Activated T-helper 1 cell treated with anti-CD3 and anti-CD28 coated beads, Interleukin-12 subunit alpha, Interleukin-12 subunit beta, Interleukin-2, Interleukin-4 antibody, amounts not matched to agents 30 ng/mL and 10 ng/mL and 1 ng/mL, durations not matched to agents 14 hours and 24 hours and 36 hours (primary cell): ENCODE data around the gene MAP2K2. TPM values are rescaled to one million over a fixed set of nuclear protein-coding genes. Genes with fewer than 3 reads are reported as not detected.

Experiments used
- DNase-seq: peaks from one replicate; pipeline ENCODE4 v3.0.0; 2021; ENCODE audit warnings: low spot score
- H3K27ac Mint-ChIP-seq: one replicate; pipeline ENCODE4 v1.8.0; 2021; ENCODE audit warnings: mild to moderate bottlenecking, mixed read lengths
- H3K27me3 Mint-ChIP-seq: one replicate; pipeline ENCODE4 v1.8.0; 2022; ENCODE audit warnings: mild to moderate bottlenecking, moderate library complexity, mixed read lengths; ENCODE audit not compliant: insufficient read depth
- H3K36me3 Mint-ChIP-seq: one replicate; pipeline ENCODE4 v1.8.0; 2021; ENCODE audit warnings: low read depth, mixed read lengths
- H3K4me1 Mint-ChIP-seq: one replicate; pipeline ENCODE4 v1.8.0; 2021; ENCODE audit warnings: low read depth, mixed read lengths
- H3K4me3 Mint-ChIP-seq: one replicate; pipeline ENCODE4 v1.8.0; 2021; ENCODE audit warnings: mild to moderate bottlenecking, moderate library complexity, mixed read lengths
- H3K9me3 Mint-ChIP-seq: one replicate; pipeline ENCODE4 v1.8.0; 2021; ENCODE audit warnings: mixed read lengths
- intact Hi-C: fragments of 100-400 bp; cut with micrococcal nuclease; formaldehyde crosslinking; loops from one replicate; pipeline ENCODE4 v1.15.1; 2024
- total RNA-seq: library from RNA; stranded (reverse); gene quantifications from 2 replicates; pipeline ENCODE4 v1.2.3, GENCODE V29; 2022

Gene MAP2K2
- total RNA-seq, 1 donor from 2014 or later, result 135 TPM

DNA sequence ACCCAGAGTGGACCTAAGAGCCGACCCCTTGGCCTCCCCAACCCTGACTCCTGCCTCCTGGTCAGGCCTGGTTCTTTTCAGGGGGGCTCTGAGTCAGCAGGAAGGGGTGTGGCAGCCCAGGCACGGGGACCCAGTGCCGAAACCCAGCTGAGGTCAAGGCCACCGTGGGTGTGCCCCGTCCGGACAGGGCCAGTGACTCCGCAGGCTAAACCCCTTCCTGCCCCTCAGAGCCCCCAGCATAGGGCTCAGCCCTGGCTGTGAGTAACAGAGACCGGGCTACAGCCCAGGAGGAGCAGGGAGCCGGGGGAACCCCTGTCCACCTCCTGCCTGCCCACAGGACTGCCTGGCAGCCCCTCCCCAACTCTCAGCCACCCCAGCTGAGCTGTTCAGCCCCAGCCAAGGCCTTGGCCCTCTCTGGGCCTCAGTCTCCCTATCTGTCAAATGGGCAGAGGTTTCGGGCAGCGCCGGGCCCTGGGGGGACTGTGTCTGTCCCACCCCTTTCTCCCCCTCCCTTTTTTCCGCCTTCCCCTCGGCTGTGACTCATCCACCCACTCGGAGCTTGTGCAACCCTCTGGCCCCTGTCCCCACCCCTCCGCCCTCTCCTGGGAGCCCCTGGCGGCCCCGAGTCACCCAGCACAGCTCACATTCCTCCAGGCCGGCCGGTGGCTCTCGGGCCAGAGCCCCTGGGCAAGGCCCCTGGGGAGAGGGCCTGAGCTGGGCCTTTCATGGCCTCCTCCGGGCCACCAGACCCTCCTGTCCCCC is 65.8 kb downstream of the MAP2K2 start:
- Mint-ChIP-seq H3K27ac (no peak overlapping the region), H3K36me3 (peaks cover 17% of the 10 kb centered on the region), H3K4me1 (peaks cover 7% of the 10 kb centered on the region), H3K27me3 (no peaks in the 10 kb centered on the region), H3K9me3 (no peaks in the 10 kb centered on the region), H3K4me3 (no peak overlapping the region)
- no peak for DNase-seq
- intact Hi-C loops, result no loop called here

- intact Hi-C loops, result no loop called here
- peaks cover 32% of the 10 kb centered on the region for H3K36me3 Mint-ChIP-seq
- DNase-seq, result no peak
- no peak overlapping the region for H3K27ac Mint-ChIP-seq
- no peaks in the 10 kb centered on the region for H3K27me3 Mint-ChIP-seq
- no peaks in the 10 kb centered on the region for H3K9me3 Mint-ChIP-seq
- no peak overlapping the region for H3K4me3 Mint-ChIP-seq
- H3K4me1 Mint-ChIP-seq, result peaks cover 23% of the 10 kb centered on the region
Observed at GRCh38 chr19:4055209-4055552, 68.7 kb downstream of the MAP2K2 start.

DNA sequence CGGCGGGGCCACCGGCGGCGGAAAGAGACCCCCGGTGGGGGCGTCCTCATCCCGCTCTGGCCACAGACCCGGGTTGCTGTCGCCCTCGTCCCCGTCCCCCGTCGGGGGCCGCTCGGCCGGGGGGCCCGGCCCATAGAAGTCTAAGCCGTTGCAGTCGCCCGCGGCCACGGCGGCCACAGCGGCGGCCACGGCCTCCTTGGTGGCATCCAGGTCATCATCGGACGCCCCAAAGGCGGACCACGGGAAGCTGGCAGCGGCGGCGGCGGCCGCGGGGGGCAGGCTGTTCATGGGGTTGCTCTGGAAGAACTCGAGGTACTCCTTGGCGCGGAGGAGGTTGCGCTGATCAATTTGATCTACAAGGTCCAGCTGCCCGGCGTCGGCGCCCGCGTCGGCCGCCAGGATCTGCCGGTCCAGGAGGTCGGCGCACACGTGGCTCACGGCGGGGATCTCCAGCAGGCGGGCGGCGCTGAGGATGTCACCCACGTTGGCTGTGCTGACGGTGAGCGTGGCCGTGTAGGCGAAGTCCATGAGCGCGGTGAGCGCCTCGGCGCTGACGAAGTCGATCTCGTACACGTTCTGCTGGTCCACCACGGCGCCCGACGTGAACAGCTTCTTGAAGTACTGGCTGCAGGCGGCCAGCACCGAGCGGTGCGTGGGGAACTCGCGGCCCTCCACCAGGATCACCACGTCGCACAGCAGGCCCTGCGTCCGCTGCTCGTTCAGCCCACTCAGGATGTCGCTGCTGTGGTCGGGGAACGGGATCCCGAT is 69.3 kb downstream of the MAP2K2 start:
- Mint-ChIP-seq H3K4me1 (peaks cover 23% of the 10 kb centered on the region), H3K27me3 (no peaks in the 10 kb centered on the region), H3K27ac (no peak overlapping the region), H3K9me3 (no peaks in the 10 kb centered on the region), H3K4me3 (no peak overlapping the region), H3K36me3 (peaks cover 34% of the 10 kb centered on the region)
- DNase-seq, result no peak
- intact Hi-C loops, result no loop called here

GRCh38 chr19:4053423-4054324 is 70.2 kb downstream of the MAP2K2 start:
- Mint-ChIP-seq H3K4me1 (peaks cover 23% of the 10 kb centered on the region), H3K9me3 (no peaks in the 10 kb centered on the region), H3K36me3 (peaks cover 35% of the 10 kb centered on the region), H3K27ac (no peak overlapping the region), H3K27me3 (no peaks in the 10 kb centered on the region), H3K4me3 (no peak overlapping the region)
- intact Hi-C loops, result no loop called here
- no peak for DNase-seq

- intact Hi-C loops, result no loop called here
- Mint-ChIP-seq H3K9me3 (no peaks in the 10 kb centered on the region), H3K36me3 (peaks cover 35% of the 10 kb centered on the region), H3K4me1 (peaks cover 23% of the 10 kb centered on the region), H3K4me3 (no peak overlapping the region), H3K27ac (no peak overlapping the region), H3K27me3 (no peaks in the 10 kb centered on the region)
- DNase-seq, result no peak
Observed at GRCh38 chr19:4052993-4053422, 70.9 kb downstream of the MAP2K2 start.

DNA sequence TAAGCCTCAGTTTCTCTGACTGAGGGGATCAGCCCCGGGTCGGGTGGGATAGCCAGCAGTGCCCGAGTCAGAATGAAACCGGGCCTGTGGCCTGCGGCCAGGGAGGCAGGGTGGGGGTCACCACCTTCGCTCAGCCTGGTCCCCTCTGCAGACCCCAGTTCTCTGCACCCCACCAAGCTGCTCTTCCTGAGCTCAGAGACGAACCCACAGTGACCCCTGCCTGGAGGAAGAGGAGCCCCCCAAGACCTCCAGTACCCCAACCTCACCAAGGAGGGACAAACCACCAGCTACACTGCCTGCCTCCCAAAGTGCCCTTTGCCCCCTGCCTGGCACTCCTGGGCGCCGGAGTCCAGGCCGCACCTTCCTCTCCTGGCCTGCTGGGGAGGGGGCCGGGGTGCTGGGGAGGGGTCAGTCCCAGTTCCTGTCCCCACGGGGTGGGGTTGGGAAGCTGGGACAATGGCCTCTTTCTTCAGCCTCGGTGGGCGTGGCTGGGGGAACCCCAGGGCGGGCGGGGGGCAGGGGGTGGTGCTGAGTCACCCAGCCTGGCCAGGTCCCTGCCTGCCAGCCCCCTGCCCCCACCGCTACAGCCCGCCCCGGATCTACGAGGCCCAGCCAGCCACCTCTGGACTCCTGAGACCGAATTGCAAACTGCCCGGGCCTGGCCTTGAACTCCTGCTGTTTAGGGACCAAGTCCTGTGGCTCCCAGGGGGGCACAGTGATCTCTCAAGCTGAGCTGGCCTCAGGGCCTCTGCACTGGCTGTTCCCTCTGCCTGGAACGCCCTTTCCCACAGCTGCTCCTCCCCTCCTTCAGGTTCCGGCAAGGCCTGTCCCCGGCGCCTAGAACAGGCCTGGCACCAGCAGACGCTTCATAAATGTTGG is 71.6 kb downstream of the MAP2K2 start:
- no peaks in the 10 kb centered on the region for H3K27me3 Mint-ChIP-seq

GRCh38 chr19:4051175-4052101 is 72.5 kb downstream of the MAP2K2 start:
- DNase-seq, result no peak

More for the DNA sequence above, 71.6 kb downstream of the MAP2K2 start:
- Mint-ChIP-seq H3K9me3 (no peaks in the 10 kb centered on the region), H3K36me3 (peaks cover 31% of the 10 kb centered on the region), H3K27ac (no peak overlapping the region), H3K4me1 (peaks cover 23% of the 10 kb centered on the region), H3K4me3 (no peak overlapping the region)
- intact Hi-C loops, result no loop called here
- DNase-seq, result no peak

GRCh38 chr19:4049432-4049831 is 74.5 kb downstream of the MAP2K2 start:
- no peak for DNase-seq
- Mint-ChIP-seq H3K9me3 (no peaks in the 10 kb centered on the region), H3K27ac (no peak overlapping the region), H3K27me3 (no peaks in the 10 kb centered on the region), H3K4me1 (peaks cover 23% of the 10 kb centered on the region), H3K4me3 (no peak overlapping the region), H3K36me3 (peaks cover 32% of the 10 kb centered on the region)
- intact Hi-C loops, result no loop called here

More at GRCh38 chr19:4051175-4052101, 72.5 kb downstream of the MAP2K2 start:
- H3K27ac Mint-ChIP-seq, result peak overlapping the region; percentile 41
- intact Hi-C loops, result no loop called here
- peaks cover 23% of the 10 kb centered on the region for H3K4me1 Mint-ChIP-seq
- no peak overlapping the region for H3K4me3 Mint-ChIP-seq
- H3K27me3 Mint-ChIP-seq, result no peaks in the 10 kb centered on the region
- H3K9me3 Mint-ChIP-seq, result no peaks in the 10 kb centered on the region
- H3K36me3 Mint-ChIP-seq, result peaks cover 32% of the 10 kb centered on the region

- peaks cover 23% of the 10 kb centered on the region for H3K36me3 Mint-ChIP-seq
- no peak overlapping the region for H3K27ac Mint-ChIP-seq
- H3K27me3 Mint-ChIP-seq, result no peaks in the 10 kb centered on the region
- intact Hi-C loops, result no loop called here
- H3K4me3 Mint-ChIP-seq, result no peak overlapping the region
- peaks cover 10% of the 10 kb centered on the region for H3K4me1 Mint-ChIP-seq
- no peak for DNase-seq
- no peaks in the 10 kb centered on the region for H3K9me3 Mint-ChIP-seq
Observed at GRCh38 chr19:4046946-4047683, 76.8 kb downstream of the MAP2K2 start.

DNA sequence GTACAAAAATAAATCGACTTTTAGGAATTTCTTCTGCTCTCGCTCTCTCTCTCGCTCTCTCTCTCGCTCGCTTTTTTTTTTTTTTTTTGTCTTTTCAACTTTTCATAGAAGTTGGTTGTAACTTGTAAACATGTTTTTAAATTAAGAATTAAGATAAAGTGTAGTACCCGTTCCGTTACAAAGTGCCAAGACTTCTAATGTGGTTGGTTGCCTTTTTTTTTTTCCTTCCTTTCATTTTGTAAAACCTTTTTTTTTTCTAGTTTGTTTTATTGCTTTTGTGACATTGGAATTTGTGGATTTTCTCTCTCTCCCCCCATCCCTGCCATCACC is 77.6 kb downstream of the MAP2K2 start:
- Mint-ChIP-seq H3K9me3 (no peaks in the 10 kb centered on the region), H3K4me3 (no peak overlapping the region), H3K27me3 (no peaks in the 10 kb centered on the region), H3K27ac (no peak overlapping the region), H3K36me3 (peaks cover 20% of the 10 kb centered on the region), H3K4me1 (peaks cover 8% of the 10 kb centered on the region)
- intact Hi-C loops, result no loop called here
- no peak for DNase-seq
